HG02884 (cell line): ENCODE results near the gene H2BK1.

Source experiments
- ATAC-seq: cut with Tn5 transposase; IDR thresholded peaks from one replicate; pipeline ENCODE4 v1.9.1; 2021; ENCODE audit warnings: mild to moderate bottlenecking, moderate library complexity; ENCODE audit not compliant: unreplicated experiment

The H2BK1 gene

DNA sequence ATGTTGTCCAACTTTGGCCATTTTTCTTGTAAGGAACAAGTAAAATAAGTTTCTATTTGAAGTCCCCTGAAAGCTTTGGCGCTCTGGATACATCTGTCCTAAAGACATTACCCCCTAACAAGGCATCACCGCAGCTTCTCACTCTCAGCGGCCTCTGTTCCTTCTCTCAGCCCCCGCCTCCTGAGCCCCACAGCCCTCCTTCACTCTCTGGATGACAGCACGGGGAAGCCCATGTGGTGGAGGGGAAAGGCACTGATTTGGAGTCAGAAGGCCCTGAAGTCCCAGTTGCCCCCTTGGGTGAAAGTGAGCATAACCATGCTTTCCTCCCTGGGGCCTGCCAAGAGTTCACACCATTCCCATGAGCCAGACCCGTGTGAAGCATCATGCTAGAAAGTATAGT is 4.6 kb downstream of the H2BK1 start:
- ATAC-seq = no peak

DNA sequence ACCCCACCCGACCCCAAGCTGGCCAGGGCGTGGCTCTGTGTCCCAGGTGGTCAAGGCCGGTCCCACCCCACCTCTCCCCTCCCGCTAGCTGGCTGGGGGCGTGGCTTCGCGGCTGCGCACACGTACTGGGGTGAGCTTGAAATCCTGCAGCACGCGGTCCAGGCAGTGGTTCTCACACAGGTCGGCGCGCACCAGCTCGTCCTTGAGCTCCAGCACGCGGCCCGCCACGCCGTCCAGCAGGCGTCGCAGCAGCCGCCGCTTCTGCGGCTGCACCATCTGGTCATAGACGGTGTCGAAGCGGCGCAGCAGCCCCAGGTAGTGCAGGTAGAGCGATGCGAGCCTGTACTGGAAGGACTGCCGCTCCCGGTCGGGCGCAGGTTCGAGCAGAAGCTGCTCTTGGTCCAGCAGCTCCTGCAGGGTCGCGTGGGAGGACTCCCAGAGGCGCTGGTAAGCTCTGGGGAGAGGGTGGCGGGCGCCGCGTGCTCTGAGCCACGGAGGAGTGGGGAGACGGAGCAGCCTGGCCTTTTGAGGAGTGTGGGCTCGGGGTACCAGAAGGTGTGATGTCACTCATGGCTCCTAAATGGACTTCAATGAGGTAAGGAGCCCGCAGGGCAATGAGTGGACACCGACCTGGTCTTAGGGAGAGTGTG is 5.8 kb downstream of the H2BK1 start:
- no peak for ATAC-seq

DNA sequence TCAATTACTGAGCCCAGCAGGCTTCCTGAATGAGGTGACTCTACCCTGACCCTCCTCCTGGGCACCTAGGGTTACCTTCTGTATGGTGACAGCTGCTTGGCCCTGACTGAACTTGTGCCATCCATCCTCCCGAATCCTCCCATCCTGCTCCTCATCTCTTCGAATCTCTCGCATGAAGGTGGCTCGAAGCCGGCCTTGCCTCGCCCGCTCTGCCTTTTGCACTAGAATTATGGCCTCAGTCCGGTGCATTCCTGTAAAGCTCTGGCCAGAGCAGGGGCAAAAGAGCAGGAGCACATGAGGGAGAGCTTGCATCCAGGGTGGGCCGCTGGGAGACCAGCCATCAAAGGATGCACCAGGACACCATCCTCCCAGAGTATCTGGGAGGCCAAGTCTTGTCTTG is 7.5 kb downstream of the H2BK1 start:
- no peak for ATAC-seq

DNA sequence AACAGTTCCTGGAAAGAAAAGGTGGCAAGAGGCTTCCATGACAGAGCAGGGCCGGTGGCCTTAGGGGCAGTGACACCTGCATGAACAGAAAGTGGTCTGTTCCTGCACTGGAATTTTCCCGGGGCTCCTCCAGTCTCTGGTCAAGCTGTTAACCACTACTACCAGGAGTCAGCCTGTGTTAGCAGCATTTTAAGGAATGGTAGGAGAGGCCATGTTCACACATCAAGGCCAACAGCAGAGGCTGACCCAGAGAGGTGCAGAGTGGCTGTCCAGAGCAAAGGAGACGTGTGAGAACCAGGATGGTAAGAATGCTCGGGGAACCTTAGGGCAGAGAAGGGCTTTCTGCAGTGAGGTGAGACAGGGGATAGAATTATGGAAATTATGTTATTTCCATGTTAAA is 8.5 kb downstream of the H2BK1 start:
- no peak for ATAC-seq

DNA sequence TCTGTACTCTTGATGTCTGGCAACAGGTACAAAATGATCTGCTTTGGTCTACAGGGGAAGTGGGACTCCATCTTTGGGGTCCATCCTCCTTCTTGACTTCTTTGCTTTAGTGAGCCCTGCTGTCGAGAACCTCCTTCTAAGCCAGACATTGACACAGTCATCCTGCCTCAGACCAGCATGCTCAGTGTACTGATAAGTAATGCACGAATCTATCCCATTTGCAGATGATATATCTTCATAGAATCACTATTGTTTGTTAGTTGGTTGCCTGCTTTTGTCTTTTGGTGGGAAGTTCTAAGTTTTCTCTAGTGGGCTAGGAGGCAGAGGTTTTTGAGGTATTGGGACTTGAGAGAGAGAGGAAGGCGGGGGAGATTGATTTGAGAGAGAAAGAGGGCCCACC is 8.9 kb downstream of the H2BK1 start:
- no peak for ATAC-seq

DNA sequence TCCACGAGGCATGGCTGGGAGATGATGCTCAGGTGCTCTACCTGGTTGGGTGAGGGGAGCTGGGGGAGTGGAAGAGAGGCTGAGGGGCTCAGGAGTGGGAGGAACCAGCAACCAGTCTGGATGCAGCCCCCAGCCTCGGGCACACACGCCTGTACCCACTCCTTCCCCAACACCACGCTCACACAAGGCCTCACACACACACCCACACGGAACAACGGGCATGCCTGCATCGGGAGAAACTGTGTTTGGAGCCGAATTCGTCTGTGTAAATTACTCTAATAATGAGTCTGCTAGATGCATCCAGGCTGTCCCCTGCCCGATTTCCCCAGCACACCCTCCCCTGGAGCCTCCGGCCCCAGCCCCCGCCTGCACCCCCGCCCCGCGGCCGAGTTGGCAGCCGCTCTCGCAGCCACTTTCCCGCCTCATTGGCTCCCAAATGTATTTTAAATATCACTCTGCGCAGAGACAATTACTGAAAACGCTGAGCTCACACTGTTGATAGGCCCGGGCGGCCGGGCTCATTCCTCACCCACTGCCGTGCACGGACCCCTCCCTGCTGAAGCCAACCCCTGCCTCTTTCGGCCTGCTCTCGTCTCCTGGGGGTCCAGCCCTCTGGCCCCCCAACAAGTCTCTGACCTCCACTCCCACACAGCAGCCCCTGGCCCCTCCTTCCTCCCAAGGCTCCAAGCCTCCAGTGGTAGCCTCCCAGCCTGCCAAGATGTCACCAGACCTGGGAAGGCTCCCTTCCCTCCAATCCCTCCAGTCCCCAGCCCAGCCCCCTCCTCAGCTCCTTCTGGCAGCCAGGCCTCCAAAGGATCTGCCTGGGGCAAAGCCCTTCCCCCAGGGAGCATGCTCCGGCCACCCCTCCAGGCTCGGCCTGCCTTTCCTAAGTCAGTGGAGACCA is 11.1 kb downstream of the H2BK1 start:
- no peak for ATAC-seq

DNA sequence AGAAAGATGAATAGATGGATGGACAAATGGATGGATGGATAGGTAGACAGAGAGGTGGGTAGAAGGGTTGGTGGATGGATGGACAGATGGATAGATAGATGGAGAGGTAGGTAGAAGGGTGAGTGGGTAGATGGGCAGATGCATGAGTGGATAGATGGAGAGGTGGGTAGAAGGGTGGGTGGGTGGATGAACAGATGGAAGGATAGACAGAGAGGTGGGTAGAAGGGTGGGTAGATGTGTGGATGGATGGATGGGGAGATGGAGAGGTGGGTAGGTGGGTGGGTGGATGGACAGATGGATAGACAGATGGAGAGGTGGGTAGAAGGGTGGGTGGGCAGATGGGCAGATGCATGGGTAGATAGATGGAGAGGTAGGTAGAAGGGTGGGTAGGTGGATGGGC is 12.4 kb downstream of the H2BK1 start:
- no peak for ATAC-seq

DNA sequence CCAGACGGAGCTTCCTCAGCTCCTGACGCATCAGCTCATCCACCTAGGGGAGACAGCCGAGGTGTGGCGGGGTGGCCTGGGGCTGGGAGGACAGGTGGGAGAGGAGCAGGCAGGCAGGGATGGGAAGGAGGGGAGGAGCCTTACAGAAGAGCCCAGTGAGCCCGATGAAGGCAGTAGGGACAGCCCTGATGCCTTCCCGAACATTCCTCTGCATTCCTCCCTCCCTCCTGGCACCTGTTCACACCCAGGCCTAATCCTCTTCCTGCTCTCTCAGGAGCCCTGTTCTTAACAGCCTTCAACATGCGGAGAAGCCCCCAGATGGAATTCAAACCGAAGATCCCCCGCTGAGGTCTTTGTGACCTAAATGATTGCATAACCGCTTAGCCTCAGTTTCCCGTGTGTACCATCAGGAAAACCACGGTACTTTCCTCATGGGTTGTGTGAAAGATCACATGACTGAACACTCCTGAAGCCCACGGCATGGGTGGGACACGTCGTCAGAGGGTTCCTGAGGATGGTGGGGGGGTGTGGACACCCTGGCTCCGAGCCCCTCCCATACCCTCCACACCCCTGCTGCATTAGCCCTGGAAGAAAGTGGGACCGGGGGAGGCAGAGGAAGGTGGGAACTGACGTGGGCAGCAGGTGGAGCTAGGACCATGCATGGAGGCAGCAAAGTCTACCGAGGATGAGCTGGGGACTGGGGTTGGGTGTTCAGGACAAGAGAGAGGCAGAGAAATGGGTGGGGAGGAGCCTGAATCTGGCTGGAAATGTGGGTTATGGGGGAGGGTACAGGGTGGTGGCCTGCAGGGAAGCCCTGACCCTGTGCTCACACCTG is 14.5 kb downstream of the H2BK1 start:
- no peak for ATAC-seq

DNA sequence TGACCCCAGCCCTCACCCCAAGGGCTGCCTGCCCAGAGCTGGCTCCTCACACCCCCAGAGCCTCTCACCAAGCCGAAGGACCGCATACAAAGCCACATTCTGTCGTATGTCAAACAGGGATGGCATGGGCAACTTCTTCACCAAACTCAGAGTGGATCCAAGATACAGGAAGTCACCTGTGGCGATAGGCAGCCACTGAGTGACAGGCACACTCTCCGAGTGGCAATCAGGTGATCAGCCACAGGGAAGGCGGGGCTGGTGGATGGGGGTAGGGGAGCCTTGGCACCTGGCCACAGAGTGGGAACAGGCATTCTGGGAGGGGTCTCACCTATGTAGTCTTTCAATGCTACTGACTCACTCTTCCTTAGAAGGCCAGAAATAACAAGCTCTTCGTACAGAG is 16.1 kb downstream of the H2BK1 start:
- ATAC-seq = no peak

DNA sequence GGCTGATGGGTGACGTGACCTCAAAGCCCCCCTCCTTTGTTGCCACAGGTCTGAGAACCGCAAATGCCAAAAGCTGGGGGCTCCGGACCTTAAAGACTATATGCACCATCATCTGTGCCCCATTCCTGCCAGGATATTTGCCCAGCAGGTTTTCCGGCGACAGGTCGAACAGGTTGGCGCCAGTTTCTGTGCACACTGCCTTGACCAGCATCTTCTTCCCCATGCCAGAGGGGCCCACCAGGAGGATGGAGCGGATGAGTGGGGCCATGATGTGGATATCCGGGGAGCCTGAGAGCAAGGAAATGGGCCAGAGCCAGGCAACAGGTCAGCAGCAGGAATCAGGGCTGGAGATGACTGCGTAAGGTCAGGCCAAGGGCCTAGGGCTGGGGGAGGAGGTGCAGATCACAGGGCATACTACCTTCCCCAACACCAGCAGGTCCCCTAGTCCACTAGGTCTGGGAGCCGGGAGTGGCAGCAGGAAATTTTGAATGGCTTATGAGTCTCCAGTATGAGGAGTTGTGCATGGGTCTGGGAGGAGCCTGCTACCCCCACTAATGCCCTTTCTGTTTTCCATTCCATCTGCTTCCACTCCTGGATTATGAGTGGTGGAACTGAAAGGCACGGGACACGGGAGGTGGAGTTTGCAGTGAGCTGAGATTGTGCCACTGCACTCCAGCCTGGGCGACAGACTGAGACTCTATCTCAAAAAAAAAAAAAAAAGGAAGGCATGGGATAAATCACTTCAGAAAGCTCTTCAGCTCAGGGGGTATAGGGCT is 16.9 kb downstream of the H2BK1 start:
- ATAC-seq = no peak

DNA sequence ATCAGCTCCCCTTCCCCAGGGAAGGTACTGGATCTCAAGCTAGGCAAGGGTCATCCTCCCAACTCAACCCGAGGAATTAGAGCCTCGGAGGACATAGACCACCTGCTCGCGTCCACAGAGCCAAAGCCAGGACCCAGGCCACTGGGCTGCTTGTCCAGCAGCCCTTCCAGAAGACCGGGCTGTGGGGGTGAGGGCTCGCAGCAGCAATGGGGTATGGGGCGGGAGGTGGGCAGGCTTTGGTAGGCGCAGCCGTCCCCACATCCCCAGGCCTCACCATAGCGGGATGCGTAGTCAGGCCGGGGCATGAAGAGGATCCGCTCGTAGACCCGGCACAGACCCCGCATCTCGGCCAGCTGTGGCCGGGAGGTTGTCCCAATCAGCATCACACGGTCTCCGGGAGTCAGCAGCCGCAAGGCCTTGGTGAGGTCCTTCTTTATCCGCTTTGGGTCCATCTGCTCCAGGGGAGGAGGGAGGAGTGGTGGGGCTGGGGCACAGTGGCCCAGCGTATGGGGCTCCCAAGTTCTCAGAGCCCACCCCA is 18.2 kb downstream of the H2BK1 start:
- ATAC-seq = no peak

DNA sequence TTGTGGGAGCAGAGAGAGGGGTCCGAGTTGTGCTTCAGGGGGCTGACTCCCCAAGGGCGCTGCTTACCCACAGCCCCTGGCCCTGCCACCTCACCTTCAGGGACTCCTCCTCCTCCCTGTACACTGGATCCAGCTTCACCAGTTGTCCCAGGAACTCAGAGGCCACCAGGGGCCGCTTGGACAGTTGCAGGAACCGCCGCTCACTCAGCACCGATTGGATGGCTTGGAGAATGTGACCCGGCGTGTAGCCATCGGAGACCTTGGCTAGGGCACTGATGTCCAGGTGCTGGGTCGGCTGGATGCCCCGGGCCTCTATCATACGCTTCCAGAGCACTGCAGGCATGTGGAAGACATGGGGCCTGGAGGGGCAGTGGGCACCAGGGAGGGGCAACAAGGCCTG is 18.7 kb downstream of the H2BK1 start:
- no peak for ATAC-seq

DNA sequence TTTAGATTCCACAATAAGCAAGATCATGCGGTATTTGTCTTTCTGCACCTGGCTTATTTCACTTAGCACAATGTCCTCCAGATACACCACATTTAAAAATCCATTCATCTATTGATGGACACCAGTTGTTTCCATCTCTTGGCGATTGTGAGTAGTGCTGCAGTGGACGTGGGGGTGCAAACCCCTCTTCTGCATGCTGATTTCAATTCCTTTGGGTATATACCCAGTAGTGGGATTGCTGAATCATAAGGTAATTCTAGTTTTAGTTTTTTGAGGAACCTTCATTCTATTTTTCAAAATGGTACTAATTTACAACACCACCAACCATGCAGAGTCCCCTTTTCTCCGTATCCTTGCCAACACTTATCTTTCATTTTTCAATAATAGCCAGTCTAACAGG is 21.2 kb downstream of the H2BK1 start:
- no peak for ATAC-seq

DNA sequence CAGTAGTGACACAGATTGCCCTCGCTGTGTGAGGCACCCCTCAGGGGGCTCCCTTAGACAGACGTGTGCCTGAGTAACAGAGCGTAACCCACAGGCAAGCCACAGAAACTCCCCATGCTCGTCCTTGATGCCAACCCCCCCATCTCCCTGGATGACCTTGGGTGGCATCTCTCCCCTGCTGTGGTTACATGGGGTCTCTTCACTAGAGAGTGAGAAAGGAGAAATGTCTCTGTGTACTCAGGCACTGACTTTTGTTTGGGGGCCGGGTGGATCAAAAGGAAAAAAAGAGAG is 22.1 kb downstream of the H2BK1 start:
- no peak for ATAC-seq

DNA sequence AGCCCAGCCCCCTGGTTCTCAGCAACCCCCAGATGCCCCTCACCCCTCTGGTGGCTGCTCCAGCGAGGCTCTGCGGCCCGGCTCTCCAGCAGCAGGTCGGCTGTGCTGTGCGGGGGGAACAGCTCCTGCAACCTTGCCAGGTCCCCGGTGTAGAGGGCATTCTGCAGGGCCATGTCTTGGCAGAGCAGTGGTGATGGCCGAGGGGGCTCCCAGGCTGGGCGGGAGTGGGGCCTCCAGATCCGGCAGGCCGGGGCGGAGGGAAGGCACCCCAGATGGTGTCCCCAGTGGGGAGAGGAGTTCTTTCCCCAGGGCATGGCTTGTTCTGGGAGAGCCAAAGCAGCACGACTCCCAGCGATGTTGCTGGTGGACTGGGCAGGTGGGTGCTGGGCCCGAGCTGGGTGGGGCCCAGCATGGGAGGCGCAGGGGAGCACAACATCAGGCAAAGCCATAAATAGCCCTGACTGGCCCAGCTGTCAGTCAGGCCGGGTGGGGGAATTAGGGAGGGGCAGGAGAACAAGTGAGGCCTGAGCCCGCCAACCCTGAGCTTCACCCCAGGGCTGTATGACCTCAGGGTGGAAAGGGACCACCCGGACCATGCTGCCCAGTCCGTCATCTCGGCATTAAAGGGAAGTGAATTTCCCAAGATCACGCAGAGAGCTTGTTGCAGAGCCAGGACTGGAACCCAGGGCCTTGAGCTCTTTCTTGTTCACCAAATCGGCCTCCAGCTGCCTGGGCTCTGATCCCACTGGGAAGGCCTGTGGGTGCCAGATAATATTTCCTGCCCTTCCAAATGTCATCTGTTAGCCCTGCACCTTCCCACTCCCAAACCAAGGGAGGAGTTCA is 22.7 kb downstream of the H2BK1 start:
- no peak for ATAC-seq

DNA sequence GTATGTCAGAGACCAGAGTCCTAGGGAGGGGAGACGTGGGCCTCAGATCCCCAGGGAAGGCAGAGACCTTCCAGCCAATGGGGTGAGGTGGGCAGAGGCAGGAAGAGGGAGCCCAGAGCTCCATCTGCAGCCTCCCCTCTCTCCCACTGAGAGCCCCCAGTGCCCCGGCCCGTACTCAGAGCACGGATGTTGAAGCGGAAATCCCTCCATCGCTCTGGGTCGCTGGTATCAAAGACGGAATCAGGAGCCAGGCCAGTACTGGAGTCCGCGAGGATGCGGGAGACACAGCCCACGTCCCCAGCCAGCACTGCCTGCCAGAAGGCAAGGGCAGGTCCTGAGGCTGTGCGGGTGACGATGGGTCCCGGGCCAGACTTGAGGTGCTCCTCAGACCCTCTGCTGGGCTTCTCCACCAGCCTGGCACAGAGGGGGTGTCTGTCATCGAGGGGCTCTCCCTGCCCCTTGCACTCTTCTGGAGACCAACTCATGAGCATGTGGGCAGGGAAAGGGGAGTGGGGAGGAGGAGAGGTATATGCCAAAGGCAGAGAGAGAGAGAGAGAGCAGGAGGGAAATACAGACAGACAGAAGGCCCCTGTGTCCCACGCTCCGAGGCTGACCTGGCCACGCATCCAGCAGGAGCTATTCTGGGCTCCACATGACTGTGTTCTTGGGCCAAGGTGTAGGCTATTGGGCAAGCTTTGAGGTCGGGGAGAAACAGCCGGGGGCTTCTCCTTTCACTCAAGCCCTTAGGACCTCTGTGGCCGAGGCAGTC is 23.5 kb downstream of the H2BK1 start, which contains the start of gene ASB10:
ASB10 (minus strand) TSS at position 611 of the 769 bp plus-strand sequence; CDS start at position 491, 120 bp downstream.
- no peak for ATAC-seq

DNA sequence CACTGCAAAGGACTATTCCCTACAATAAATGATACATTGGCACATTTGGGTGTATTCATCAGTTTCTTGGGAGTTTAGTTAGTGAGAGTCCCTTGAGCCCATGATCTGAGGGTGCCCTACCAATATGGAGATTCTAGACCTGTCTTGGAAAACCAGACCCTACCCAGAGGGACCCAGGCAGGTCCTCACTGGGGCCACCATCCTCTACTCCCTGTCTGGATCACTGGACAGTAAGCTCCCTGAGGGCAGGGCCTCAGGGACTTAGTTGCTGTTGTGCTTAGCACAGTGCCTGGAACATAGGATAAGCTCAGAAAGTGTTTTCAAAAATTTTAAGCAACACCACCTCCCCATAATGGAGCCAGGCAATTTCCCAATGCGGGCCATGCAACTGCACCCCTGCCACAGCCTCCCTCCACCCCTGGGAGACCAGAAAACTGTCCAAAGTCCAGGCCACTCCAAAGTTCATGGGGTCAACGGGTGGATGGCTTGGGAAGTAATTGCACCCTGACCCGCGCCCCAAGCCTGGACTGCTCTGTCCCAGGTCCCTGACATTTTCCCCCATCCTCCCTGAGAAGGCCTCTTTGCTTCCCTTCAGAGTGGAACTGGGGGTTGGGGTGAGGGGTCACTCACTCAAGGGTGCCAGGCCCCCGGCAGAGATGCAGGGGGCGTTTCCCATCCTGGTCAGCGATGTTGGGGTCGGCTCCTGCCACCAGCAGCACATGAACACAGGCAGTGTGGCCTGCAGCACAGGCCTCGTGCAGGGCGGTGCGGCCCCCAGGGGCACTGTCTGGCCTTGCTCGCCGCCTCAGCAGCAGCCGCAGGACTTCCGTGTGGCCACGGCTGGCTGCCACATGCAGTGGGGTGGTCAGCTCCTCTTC is 24.3 kb downstream of the H2BK1 start:
- ATAC-seq = no peak

DNA sequence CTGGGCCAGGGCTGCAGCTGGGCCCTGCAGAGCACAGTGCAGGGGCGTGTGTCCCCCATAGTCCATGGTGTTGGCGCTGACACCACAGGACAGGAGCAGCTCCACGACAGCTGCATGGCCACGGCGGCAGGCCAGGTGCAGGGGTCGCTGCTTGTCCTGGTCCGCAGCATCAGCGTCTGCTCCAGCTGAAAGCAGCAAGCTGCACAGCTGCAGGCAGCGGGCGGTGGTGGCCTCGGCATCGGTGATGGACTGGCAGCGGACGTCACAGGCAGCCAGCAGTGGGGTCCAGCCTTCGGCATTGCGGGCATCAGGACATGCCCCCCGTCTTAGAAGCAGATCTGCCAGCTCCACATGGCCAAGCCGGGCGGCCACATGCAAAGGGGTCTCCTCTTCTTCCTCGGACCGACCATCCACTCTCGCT is 29.3 kb downstream of the H2BK1 start:
- no peak for ATAC-seq
